ENCODE data around the gene TBCE.

Gene TBCE

GRCh38 chr1:235409042-235409820 lies 42.0 kb downstream of the TBCE start:
- no peak for DNase-seq (ENCODE audit: low read depth)

GRCh38 chr1:235410467-235410866 lies 43.2 kb downstream of the TBCE start:
- no peak for DNase-seq (ENCODE audit: low read depth)

GRCh38 chr1:235411489-235412486 lies 44.6 kb downstream of the TBCE start:
- no peak for DNase-seq (ENCODE audit: low read depth)

- peak; percentile 85 for DNase-seq (ENCODE audit: low read depth)
Measured at GRCh38 chr1:235415008-235415904, 48.0 kb downstream of the TBCE start.

- peak; percentile 73 for DNase-seq (ENCODE audit: low read depth)
Measured at GRCh38 chr1:235416662-235417049, 49.4 kb downstream of the TBCE start.

- peak; percentile 85 for DNase-seq (ENCODE audit: low read depth)
Measured at GRCh38 chr1:235417086-235417697, 50.0 kb downstream of the TBCE start.

GRCh38 chr1:235421751-235422150 lies 54.5 kb downstream of the TBCE start:
- DNase-seq (ENCODE audit: low read depth): no peak

DNA sequence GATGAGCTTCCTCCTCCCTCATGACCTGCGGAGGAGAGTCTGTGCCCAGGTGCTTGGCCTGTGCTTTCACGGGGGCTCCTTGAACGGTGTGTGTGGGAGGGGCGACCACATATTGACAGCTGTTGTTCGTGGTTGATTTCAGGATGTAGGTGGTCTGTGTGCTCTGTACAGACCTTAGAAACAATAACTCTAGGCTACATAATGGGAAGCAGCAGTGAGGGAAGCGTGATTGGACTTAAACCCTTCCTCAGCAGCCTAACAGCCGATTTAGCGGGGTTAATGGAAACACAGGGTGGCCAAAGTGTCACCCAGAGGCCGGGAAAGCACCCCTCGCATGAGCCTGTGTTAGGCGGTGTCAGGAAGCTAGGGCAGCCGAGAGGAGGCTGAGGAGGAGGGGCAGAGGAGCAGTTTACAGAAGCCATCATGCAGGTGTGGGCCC lies 56.0 kb downstream of the TBCE start:
- no peak for DNase-seq (ENCODE audit: low read depth)

- no peak for DNase-seq (ENCODE audit: low read depth)
Measured at GRCh38 chr1:235424092-235424491, 56.9 kb downstream of the TBCE start.

GRCh38 chr1:235425357-235425756 lies 58.1 kb downstream of the TBCE start:
- DNase-seq (ENCODE audit: low read depth): no peak

DNA sequence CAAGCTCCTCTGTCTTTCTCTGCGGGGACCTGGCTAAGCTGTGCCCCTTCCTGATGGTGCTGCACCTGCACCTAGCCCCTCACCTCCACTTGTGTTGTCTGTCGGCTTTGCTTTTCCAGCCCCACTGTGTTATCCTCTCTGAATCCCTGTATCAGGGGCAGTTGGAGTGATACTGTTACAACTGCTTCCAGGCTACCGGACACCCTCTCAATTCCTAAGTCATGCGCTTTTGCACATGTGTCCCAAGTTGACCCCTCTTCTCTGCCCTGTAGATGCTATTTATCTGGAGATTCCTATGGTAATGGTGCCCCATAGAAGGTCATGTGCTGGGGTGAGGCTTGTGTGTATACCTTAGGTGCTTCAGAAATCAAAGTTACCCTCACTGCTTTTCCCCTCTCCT lies 58.9 kb downstream of the TBCE start:
- no peak for DNase-seq (ENCODE audit: low read depth)

DNA sequence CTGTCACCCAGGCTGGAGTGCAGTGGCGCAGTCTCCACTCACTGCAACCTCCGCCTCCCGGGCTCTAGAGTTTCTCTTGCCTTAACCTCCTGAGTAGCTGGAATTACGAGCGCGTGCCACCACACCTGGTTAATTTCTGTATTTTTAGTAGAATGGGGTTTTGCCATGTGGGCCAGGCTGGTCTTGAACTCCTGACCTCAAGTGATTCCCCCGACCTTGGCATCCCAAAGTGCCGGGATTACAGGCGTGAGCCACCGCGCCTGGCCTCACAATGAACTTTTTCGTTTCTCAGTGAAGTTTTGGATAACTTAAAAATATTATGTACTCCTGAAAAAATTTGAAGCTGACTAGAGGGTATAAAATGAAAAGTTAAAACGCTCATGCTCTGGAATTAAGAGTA lies 59.5 kb downstream of the TBCE start:
- no peak for DNase-seq (ENCODE audit: low read depth)

- DNase-seq (ENCODE audit: low read depth): no peak
Measured at GRCh38 chr1:235427447-235427846, 60.2 kb downstream of the TBCE start.

- DNase-seq (ENCODE audit: low read depth): no peak
Measured at GRCh38 chr1:235429143-235429542, 61.9 kb downstream of the TBCE start.

- peak; percentile 77 for DNase-seq (ENCODE audit: low read depth)
Measured at GRCh38 chr1:235430991-235431390, 63.8 kb downstream of the TBCE start.

DNA sequence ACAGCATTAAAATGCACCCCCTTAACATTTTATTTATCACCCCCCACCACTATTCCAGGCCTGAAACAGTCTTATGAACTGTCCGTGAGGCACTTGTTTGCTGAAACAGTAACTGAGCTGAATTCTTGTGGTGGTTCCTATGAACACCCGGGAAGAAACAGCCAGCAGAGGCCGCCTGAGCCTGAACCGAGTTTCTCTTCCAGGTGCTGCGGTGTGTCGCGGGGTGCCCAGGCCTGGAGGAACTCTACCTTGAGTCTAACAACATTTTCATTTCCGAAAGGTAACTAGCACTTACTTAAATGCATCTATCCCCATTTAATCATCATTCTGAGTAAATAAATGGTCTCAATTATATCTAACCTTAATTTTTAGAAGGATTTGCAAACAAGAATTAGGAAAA lies 66.8 kb downstream of the TBCE start:
- DNase-seq (ENCODE audit: low read depth): no peak

DNA sequence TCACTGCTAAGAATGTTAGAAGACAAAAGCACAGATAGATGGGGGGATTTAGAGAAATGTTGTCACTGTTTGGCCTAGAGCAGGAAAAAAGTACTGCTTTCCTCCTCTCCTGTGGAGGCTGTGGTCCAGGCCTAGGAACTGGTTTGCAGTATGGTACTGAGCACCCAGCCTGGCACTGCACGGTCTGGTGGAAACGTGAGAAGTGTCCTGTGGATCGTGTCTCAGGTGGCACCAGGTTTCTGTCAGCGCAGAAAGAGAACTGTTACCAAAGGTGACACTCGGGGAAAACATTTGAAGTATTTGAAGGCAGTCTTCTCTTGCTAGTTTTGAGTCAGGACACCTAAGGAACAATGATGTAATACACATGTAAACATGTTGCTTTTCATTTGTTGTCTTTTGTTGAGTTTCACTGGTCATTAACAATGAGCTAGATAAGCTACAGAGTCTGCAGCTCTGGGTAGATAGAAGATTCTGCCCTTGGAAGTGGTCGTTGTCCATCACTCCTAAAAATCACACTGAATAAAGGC lies 74.0 kb downstream of the TBCE start:
- no peak for DNase-seq (ENCODE audit: low read depth)

DNA sequence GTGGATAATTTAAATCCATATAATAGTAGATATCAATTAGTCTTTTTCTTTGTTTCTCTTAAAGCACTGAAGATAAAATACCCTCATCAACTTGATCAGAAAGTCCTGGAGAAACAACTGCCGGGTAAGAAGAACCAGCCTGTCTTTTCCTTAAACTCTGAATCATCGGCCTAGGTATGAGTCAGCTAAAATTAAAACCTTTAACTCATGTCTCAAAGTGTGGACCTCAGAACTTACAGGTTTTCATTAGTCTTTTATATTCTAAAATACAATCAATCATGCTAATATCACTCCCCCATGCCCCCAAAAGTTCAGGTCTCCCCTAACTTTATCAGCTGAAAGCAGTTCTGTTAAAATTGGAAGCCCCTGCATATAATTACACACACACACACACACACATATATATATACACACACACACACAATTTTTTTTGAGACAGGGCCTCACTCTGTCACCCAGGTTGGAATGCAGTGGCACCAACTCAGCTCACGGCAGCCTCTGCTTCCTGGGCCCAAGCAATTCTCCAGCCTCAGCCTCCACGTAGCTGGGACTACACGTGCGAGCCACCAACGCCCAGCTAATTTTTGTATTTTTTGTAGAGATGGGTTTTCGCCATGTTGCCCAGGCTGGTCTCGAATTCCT lies 75.7 kb downstream of the TBCE start:
- peak; percentile 85 for DNase-seq (ENCODE audit: low read depth)

DNA sequence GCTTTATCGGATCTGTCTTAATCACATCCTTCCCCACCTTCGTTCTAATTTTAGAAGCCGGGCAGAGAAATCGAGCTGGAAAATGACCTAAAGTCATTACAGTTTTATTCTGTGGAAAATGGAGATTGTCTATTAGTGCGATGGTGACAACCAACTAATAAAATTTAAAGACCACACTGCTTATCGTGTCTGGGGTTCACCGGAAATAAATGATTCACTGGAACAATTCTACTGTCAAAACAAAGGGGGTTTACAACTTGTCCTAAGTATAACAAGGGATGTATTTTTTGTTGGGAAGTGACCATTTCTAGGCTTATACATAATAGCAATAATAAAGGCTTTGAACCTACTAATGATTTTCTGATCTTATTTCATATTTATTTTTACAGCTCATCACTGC lies 81.4 kb downstream of the TBCE start:
- DNase-seq (ENCODE audit: low read depth): no peak

DNA sequence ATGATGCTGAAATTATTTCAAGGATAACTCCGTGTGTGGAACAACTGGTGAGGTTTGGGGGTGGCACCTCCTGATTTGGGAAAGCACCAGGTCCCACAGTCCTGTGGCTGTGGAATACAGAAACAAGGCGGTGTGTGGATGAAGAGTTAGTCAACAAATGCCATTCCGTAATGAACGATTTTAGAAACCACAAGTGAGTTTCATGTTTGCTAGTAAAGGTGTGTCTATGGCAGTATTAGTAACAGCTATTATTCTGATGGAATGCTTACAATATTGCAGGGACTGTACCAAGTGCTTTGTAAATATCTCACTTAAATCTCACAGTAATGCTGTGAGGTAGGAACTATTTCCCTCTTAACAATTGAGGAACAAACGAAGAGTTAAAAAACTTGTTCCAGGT lies 83.2 kb downstream of the TBCE start:
- no peak for DNase-seq (ENCODE audit: low read depth)

Measured in iris pigment epithelial cell (primary cell).